Measurements from ENCODE around the gene OR5L1. TPM values are rescaled to one million over a fixed set of nuclear protein-coding genes. Genes with fewer than 3 reads are reported as not detected.

OR5L1 gene
- total RNA-seq, 4 donors from 2014 or later, result not detected

- Histone ChIP-seq H3K4me3 (no peak within 1 kb of the TSS), H3K4me1 (no peaks in the 10 kb centered on the region), H3K9me3 (peaks cover 0 to 3% (median 0%) of the 10 kb centered on the region in 3 donors), H3K36me3 (no peaks in the 10 kb centered on the region), H3K27me3 (no peaks in the 10 kb centered on the region), H3K27ac (no peak within 1 kb of the TSS)
- TF ChIP-seq EP300 (IDR thresholded peaks at IDR 0.05) (no peak), POLR2AphosphoS5 (IDR thresholded peaks at IDR 0.05) (no peak), POLR2A (IDR thresholded peaks at IDR 0.05) (no peak), CTCF (IDR thresholded peaks at IDR 0.05) (no peak)
- no peak for ATAC-seq
- 72 to 81% methylated on average over 5 of the region's 5 CpGs for WGBS, 2 donors (ENCODE audit: low coverage in 1 of 2)
These were observed 8.2 kb downstream of the OR5L1 start, which contains the start of gene OR5D18 for GRCh38 chr11:55819330-55819729. OR5D18 (plus strand) TSS chr11:55819630; CDS start chr11:55819630, 0 bp downstream.

DNA sequence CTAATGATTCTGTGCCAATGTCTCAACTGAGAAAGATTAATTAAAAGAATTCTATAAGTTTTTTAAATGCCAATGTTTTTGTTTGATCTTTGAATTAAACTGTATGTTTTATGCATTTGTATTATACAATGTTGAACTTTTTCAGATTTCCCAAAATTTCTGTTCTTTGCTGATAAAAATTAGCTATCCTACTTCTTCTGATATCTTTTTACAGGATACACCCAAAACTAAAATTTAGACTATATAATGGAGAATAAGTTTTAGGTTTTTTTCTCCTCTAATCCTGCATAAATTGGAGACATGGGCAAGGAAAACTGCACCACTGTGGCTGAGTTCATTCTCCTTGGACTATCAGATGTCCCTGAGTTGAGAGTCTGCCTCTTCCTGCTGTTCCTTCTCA lies 15.8 kb downstream of the OR5L1 start, which contains the start of gene OR5L2:
Gene OR5L2, plus strand, starts transcription at position 301 of the 400 bp plus-strand sequence. Its CDS starts 0 bp downstream, at position 301.
- H3K27ac ChIP-seq, result no peak within 1 kb of the TSS
- H3K9me3 ChIP-seq, result no peaks in the 10 kb centered on the region
- H3K4me3 ChIP-seq, result no peak within 1 kb of the TSS
- no peaks in the 10 kb centered on the region for H3K27me3 ChIP-seq
- TF ChIP-seq POLR2A (IDR thresholded peaks at IDR 0.05) (no peak), POLR2AphosphoS5 (IDR thresholded peaks at IDR 0.05) (no peak), CTCF (IDR thresholded peaks at IDR 0.05) (no peak), EP300 (IDR thresholded peaks at IDR 0.05) (no peak)
- no peaks in the 10 kb centered on the region for H3K4me1 ChIP-seq
- ATAC-seq, result no peak
- H3K36me3 ChIP-seq, result no peaks in the 10 kb centered on the region

- H3K36me3 ChIP-seq, result no peaks in the 10 kb centered on the region
- ATAC-seq, result no peak
- 8 to 21% methylated on average over 2 to 3 of the region's 3 CpGs for WGBS, 2 donors (ENCODE audit: low coverage in 1 of 2)
These were observed 27.3 kb downstream of the OR5L1 start, which contains the start of gene OR5D16 for GRCh38 chr11:55838452-55838851. OR5D16 (plus strand) TSS chr11:55838752; CDS start chr11:55838752, 0 bp downstream.

DNA sequence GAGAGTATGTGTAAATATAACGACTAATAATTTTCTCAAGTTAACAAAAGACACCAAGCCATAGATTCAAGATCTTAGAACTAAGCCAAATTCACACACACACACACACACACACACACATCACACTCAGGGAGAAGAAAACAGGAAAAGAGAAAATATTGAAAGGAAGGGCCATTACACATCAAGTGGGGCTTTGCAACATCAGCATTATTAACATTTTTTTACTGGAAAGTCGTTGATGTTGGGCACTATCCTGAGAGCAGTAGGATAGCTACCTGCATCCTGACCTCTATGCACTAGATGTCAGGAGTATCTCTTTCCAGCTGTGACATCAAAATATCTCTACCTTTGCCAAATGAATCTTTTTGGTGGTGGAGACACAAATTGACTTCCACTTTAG lies 36.3 kb downstream of the OR5L1 start:
- WGBS, 2 donors (ENCODE audit: low coverage in 1 of 2), result 25 to 34% methylated on average over 2 of the region's 2 CpGs
- no peaks in the 10 kb centered on the region for H3K36me3 ChIP-seq

More at GRCh38 chr11:55838452-55838851, 27.3 kb downstream of the OR5L1 start, which contains the start of gene OR5D16:
- Histone ChIP-seq H3K27ac (no peak within 1 kb of the TSS), H3K9me3 (no peaks in the 10 kb centered on the region), H3K27me3 (no peaks in the 10 kb centered on the region), H3K4me1 (no peaks in the 10 kb centered on the region), H3K4me3 (no peak within 1 kb of the TSS)
- no peak for TF ChIP-seq POLR2A (IDR thresholded peaks at IDR 0.05)
- no peak for TF ChIP-seq EP300 (IDR thresholded peaks at IDR 0.05)
- TF ChIP-seq POLR2AphosphoS5 (IDR thresholded peaks at IDR 0.05), result no peak
- TF ChIP-seq CTCF (IDR thresholded peaks at IDR 0.05), result no peak

More for the DNA sequence above, 36.3 kb downstream of the OR5L1 start:
- Histone ChIP-seq H3K4me3 (no peak overlapping the region), H3K27me3 (no peaks in the 10 kb centered on the region), H3K4me1 (no peaks in the 10 kb centered on the region), H3K27ac (no peak overlapping the region), H3K9me3 (no peaks in the 10 kb centered on the region)
- no peak for ATAC-seq
- TF ChIP-seq POLR2A (IDR thresholded peaks at IDR 0.05) (no peak), POLR2AphosphoS5 (IDR thresholded peaks at IDR 0.05) (no peak), EP300 (IDR thresholded peaks at IDR 0.05) (no peak), CTCF (IDR thresholded peaks at IDR 0.05) (no peak)
